Aorta (tissue), 5 donors: ENCODE results near the gene FGF21. TPM values are rescaled to one million over a fixed set of nuclear protein-coding genes. Genes with fewer than 3 reads are reported as not detected.

Experiments
- ATAC-seq: fragments of 200-7000 bp; cut with Tn5 transposase; one replicate; pipeline ENCODE4 v1.9.1; 2022; ENCODE audit warnings: moderate library complexity; ENCODE audit not compliant: low FRiP score
- DNase-seq, 2 donors: peaks; one replicate each; pipeline ENCODE4 v3.0.0-alpha.2; 2020
- H3K27ac ChIP-seq, 2 donors: one replicate each; pipeline ENCODE4 v1.5.1; 2013; ENCODE audit warnings: low read length in 2 of 2, mild to moderate bottlenecking in 2 of 2, moderate library complexity in 2 of 2, control low read depth in 1 of 2, inconsistent platforms in 1 of 2, low read depth in 1 of 2
- H3K27me3 ChIP-seq, 2 donors: one replicate each; pipeline ENCODE4 v1.6.1; 2013; ENCODE audit warnings: control low read depth in 1 of 2, low read length in 1 of 2, mild to moderate bottlenecking in 1 of 2, moderate library complexity in 1 of 2; ENCODE audit not compliant: insufficient read depth in 2 of 2, control insufficient read depth in 1 of 2
- H3K36me3 ChIP-seq, 2 donors: one replicate each; pipeline ENCODE4 v1.6.1; 2013; ENCODE audit warnings: control low read depth in 1 of 2, low read length in 1 of 2, mild to moderate bottlenecking in 1 of 2; ENCODE audit not compliant: insufficient read depth in 2 of 2, control insufficient read depth in 1 of 2
- H3K4me1 ChIP-seq, 2 donors: one replicate each; pipeline ENCODE4 v1.6.1; 2013; ENCODE audit warnings: low read length in 2 of 2, control low read depth in 1 of 2, mild to moderate bottlenecking in 1 of 2, moderate library complexity in 1 of 2; ENCODE audit not compliant: insufficient read depth in 2 of 2, control insufficient read depth in 1 of 2
- H3K4me3 ChIP-seq, 2 donors: one replicate each; pipeline ENCODE4 v1.5.1; 2013; ENCODE audit warnings: low read length in 2 of 2, control low read depth in 1 of 2, mild to moderate bottlenecking in 1 of 2
- H3K9me3 ChIP-seq: one replicate; pipeline ENCODE4 v1.6.1; 2013; ENCODE audit warnings: mild to moderate bottlenecking, low read length; ENCODE audit not compliant: control insufficient read depth
- WGBS, 2 donors: extraction: QIAGEN DNeasy Blood & Tissue Kit; methylation state at CpG; one replicate each; pipeline ENCODE4 v1.1.7; 2013; 5-methylcytosine and 5-hydroxymethylcytosine counted together
- intact Hi-C, 2 donors: fragments of 100-400 bp; cut with DNase I; formaldehyde crosslinking; loops; one replicate each; pipeline versions ENCODE4 v1.14.2 to v1.15.0; 2022
- polyA plus RNA-seq, 2 donors: library from polyadenylated mRNA; stranded (reverse); fragments of 200-250 nt; gene quantifications; one replicate each; pipeline ENCODE4 v1.2.3, GENCODE V29; 2013
- total RNA-seq, 2 donors: library from RNA; stranded (reverse); fragmentation: NEBNext Ultra II Directional; extraction: Animal tissue kit (Norgen Biotek cat#: 25700); gene quantifications; one replicate each; pipeline ENCODE4 v1.2.1, GENCODE V29; 2021
- donor health status: healthy with polysubstance abuse.
- donor health status: Bipolar disorder and iron deficiency.
- donor health status: DM: no; HTN: no; CAD: no.
- donor health status: DM: no; HTN: no; CAD: no.
- donor health status: DM: yes; HTN: yes; CAD: no.

The FGF21 gene
- total and polyA plus RNA-seq, 4 donors, result not detected

DNA sequence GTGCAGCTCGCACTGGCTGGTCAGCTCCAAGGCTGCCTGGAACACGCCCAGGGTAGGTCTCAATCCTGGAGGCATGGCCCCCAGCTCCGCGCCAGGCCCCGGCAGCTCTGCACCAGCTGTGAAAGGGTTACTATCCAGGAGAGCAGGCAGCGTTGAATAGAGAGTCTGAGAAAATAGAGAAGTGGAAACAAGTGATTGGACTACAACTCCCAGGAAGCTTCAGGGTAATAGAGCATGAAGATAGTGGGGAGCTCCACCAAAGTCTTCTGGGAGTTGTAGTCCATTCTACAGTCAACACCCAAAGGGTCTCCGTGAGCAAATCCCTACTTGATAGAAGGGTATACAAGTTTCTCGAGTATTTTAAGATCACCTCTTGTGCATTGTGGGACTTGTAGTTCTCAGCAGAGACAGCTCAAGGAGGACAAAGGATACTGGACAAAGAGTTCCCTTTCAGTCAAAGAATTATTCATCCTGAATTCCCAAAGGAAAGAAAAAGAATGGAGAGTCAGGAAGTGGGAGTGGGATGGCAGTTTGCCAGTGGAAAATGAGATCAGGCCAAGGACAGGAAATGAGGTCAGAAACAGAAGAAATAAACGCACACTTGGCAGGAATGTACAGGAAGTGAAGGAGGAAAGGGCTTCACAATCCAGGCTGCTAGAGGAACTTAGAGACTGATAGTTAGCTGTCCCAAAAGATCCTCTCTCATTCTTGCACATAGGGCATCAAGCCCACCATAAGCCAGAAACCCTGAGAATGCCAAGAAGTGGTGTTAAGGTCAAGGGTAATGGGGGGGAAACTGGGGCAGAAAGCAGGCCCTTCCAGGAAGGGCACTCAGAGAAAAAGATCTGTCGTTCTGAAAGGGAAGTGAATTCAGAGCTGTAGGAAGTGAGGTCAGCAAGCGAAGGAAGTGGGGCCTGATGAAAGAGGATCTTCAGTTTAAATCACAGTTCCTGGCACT lies 30.2 kb upstream of the FGF21 start:
- WGBS, 2 donors, result 43 to 45% methylated on average over 11 of the region's 11 CpGs
- peak in 1 of 2 donors; percentile 66 for DNase-seq
- no peaks in the 10 kb centered on the region for H3K36me3 ChIP-seq
- H3K4me3 ChIP-seq, result no peak overlapping the region
- ATAC-seq, result peak; percentile 32
- no peaks in the 10 kb centered on the region for H3K9me3 ChIP-seq
- H3K4me1 ChIP-seq, result no peaks in the 10 kb centered on the region
- H3K27ac ChIP-seq, result peak overlapping the region in 1 of 2 donors; percentile 25
- H3K27me3 ChIP-seq, result no peaks in the 10 kb centered on the region
- intact Hi-C loops, result no loop called here

- DNase-seq (no peak), ATAC-seq (no peak)
- H3K27ac ChIP-seq, result no peak overlapping the region
- H3K27me3 ChIP-seq, result no peaks in the 10 kb centered on the region
- intact Hi-C loops, result no loop called here
- no peaks in the 10 kb centered on the region for H3K4me1 ChIP-seq
- H3K36me3 ChIP-seq, result no peaks in the 10 kb centered on the region
- H3K9me3 ChIP-seq, result no peaks in the 10 kb centered on the region
- WGBS, 2 donors, result 84 to 92% methylated on average over 2 of the region's 2 CpGs
- H3K4me3 ChIP-seq, result no peak overlapping the region
Measured at GRCh38 chr19:48726556-48726955, 28.8 kb upstream of the FGF21 start.

GRCh38 chr19:48728911-48729664 lies 26.2 kb upstream of the FGF21 start:
- Histone ChIP-seq H3K27ac (no peak overlapping the region), H3K36me3 (no peaks in the 10 kb centered on the region), H3K4me1 (no peaks in the 10 kb centered on the region), H3K9me3 (no peaks in the 10 kb centered on the region), H3K27me3 (no peaks in the 10 kb centered on the region), H3K4me3 (no peak overlapping the region)
- no peak for DNase-seq
- no peak for ATAC-seq
- 34 to 35% methylated on average over 76 to 77 of the region's 77 CpGs for WGBS, 2 donors
- intact Hi-C loops, result no loop called here

DNA sequence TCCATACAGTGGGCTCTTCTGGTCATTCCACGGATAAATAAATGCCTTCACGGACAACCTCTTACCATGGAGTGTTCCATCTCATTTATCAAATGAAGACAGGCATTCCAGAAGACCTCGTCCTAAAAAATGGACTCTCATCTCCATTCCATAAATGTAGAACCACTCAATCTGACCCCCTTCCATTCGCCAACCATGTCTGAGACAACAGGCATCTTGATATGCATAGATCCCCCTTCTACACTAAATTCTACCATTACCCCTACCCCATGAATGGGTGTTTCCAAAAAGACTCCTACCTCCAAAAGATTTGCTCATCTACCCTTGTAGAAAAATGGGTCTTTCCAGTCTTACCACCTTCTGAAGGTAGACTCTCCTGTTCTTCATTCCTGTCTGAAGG lies 23.9 kb upstream of the FGF21 start:
- intact Hi-C loops, result no loop called here
- 89 to 90% methylated on average over 4 of the region's 4 CpGs for WGBS, 2 donors
- ATAC-seq (no peak), DNase-seq (no peak)
- no peaks in the 10 kb centered on the region for H3K4me1 ChIP-seq
- H3K27me3 ChIP-seq, result no peaks in the 10 kb centered on the region
- no peak overlapping the region for H3K27ac ChIP-seq
- H3K4me3 ChIP-seq, result no peak overlapping the region
- H3K36me3 ChIP-seq, result no peaks in the 10 kb centered on the region
- no peaks in the 10 kb centered on the region for H3K9me3 ChIP-seq

DNA sequence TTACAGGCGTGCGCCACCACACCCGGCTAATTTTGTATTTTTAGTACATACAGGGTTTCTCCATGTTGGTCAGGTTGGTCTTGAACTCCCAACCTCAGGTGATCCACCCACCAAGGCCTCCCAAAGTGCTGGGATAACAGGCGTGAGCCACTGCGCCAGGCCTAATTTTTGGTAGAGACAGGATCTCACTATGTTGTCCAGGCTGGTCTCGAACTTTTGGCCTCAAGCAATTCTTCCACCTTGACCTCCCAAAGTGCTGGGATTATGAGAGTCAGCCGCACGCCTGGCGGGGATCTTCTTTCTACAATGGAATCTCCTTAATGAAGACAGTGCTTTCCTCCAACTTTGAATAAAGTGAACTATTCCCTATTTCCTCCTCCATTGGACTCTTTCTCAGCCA lies 20.7 kb upstream of the FGF21 start:
- no peak overlapping the region for H3K4me3 ChIP-seq
- H3K27me3 ChIP-seq, result no peaks in the 10 kb centered on the region
- no peak overlapping the region for H3K27ac ChIP-seq
- intact Hi-C loops, result no loop called here
- no peaks in the 10 kb centered on the region for H3K36me3 ChIP-seq
- 95 to 98% methylated on average over 6 to 9 of the region's 9 CpGs for WGBS, 2 donors
- ATAC-seq (no peak), DNase-seq (no peak)
- no peaks in the 10 kb centered on the region for H3K9me3 ChIP-seq
- no peaks in the 10 kb centered on the region for H3K4me1 ChIP-seq

DNA sequence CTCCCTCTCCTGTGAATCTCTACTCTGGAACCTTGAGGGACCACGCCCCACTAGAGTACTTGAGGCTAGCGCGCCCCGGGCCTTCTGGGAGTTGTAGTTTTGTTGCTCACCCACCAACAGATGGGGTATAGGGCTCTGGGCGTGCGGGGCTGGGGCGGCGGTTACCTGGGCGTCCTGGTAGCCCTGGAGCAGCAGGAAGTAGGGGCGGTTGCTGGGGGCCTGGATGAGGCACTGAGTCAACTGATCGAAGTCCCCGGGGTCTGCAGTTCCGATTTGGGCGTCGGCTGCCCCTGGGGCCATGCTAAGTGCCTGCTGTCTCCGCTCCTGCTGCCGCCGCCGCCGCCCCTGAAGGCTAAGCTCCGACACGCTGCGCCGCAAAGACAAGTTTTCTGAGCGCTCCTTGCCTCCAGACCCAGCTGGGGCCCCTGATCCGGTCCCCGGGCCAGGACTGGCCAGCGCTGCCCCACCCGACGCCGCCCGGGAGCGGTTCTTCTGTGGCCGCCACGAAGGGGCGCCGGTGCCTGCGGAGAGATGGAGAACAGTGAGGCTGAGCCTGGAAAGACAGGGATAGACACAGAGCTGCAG lies 20.2 kb upstream of the FGF21 start:
- no peak overlapping the region for H3K4me3 ChIP-seq
- intact Hi-C loops, result no loop called here
- DNase-seq (no peak), ATAC-seq (no peak)
- no peaks in the 10 kb centered on the region for H3K4me1 ChIP-seq
- H3K27ac ChIP-seq, result no peak overlapping the region
- no peaks in the 10 kb centered on the region for H3K27me3 ChIP-seq
- H3K9me3 ChIP-seq, result no peaks in the 10 kb centered on the region
- 20 to 24% methylated on average over 36 to 38 of the region's 38 CpGs for WGBS, 2 donors
- H3K36me3 ChIP-seq, result no peaks in the 10 kb centered on the region

DNA sequence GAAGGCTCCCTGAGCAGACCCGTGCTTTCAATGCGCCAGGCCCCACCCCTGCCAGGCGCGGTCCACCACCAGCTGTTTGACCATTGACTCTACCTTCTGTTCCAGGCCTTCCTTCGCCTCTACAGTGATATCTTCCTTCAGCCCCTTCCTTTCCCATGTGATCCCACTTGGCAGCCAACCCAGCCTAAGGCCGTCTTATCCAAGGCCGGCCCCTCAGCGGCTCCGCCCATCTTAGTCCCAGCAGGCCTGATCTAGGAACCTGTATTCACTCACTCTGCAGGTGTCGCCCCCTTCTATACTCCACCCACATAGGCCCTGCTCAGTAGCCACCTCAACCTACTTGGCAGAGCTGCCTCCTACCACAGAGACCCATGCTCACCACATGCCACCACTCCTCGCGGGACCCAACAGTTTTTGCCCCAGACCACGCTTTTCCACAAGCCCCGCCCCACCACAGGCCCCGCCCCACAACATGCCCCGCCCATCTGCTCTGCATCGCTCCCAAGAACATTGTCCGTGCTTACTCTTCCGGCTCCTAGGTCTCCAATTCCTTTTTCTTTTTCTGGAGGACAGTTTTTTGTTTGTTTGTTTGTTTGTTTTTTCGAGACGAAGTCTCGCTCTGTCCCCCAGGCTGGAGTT lies 17.8 kb upstream of the FGF21 start:
- WGBS, 2 donors, result 66 to 69% methylated on average over 22 of the region's 22 CpGs
- no peak overlapping the region for H3K4me3 ChIP-seq
- H3K9me3 ChIP-seq, result no peaks in the 10 kb centered on the region
- H3K27ac ChIP-seq, result no peak overlapping the region
- H3K27me3 ChIP-seq, result no peaks in the 10 kb centered on the region
- no peaks in the 10 kb centered on the region for H3K4me1 ChIP-seq
- ATAC-seq, result no peak
- intact Hi-C loops, result no loop called here
- H3K36me3 ChIP-seq, result no peaks in the 10 kb centered on the region
- no peak for DNase-seq

DNA sequence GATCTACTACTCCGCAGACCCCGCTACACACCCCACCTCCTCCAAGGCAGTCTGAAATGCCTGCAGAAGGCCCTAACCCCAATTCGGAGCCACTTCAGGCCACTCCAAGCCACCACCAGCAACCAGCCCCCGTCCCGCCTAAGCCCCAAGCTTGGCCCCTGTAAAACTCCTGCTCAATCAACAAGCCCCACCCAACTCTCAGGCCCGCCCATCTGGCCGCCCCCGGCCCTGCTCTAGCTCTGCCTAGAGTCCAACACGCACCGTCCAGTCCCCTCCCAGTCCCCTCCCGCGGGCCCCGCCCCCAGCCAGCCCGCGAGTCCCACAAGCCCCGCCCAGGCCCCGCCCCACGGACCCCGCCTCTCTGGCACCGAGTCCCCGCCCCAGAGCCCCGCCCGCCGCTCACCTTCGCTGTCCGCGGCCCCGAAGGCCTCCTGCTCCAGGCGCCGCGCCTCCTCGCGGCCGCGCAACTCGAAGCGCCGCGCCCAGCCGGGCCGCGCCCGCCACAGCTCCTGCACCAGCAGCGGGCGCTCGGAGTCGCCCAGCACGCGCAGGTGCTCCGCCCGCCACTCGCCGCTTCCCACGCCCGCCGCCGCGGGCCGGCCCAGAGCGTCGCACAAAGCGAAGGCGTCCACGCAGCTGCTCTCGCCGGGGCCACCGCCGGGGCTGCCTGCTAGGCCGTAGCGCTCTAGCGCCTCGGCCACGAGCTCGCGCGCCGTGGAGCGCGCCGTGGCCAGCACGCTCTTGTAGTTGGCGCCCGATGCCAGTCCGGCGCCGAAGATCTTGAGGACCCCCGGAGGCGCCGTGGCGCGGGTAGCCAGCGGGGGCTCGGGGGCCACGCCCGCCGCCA lies 16.5 kb upstream of the FGF21 start:
- H3K4me3 ChIP-seq, result no peak overlapping the region
- intact Hi-C loops, result no loop called here
- peak; percentile 91 for ATAC-seq
- 2% methylated on average over 61 to 96 of the region's 96 CpGs for WGBS, 2 donors
- peak; percentile 93 to 97 for DNase-seq
- no peak overlapping the region for H3K27ac ChIP-seq
- H3K9me3 ChIP-seq, result no peaks in the 10 kb centered on the region
- H3K27me3 ChIP-seq, result no peaks in the 10 kb centered on the region
- H3K36me3 ChIP-seq, result no peaks in the 10 kb centered on the region
- no peaks in the 10 kb centered on the region for H3K4me1 ChIP-seq
